K562 (cell line): ENCODE results near the gene SHF. TPM values are rescaled to one million over a fixed set of nuclear protein-coding genes. Genes with fewer than 3 reads are reported as not detected.

Source experiments
- ARID1B ChIP-seq: fragments of 450-650 bp; IDR thresholded peaks from 2 replicates; pipeline ENCODE4 v1.6.1; 2016; ENCODE audit warnings: antibody characterized with exemption, mild to moderate bottlenecking, inconsistent platforms
- BRD9 ChIP-seq: fragments of 450-650 bp; IDR thresholded peaks from 2 replicates; pipeline ENCODE4 v1.6.1; 2018; ENCODE audit warnings: low read depth; ENCODE audit not compliant: partially characterized antibody
- ETS2 ChIP-seq: IDR thresholded peaks from 2 replicates; pipeline ENCODE4 v1.6.1; 2016; ENCODE audit warnings: borderline replicate concordance, missing genetic modification characterization, mild to moderate bottlenecking, moderate library complexity, missing compliant biosample characterization; ENCODE audit not compliant: poor library complexity, severe bottlenecking
- KDM1A ChIP-seq, 2 experiments: fragments of 450-650 bp; IDR thresholded peaks; 2 replicates each; pipeline ENCODE4 v1.6.1; 2016; ENCODE audit warnings: mild to moderate bottlenecking in 2 of 2
- KLF13 ChIP-seq: fragments of 450-650 bp; IDR thresholded peaks from 2 replicates; pipeline ENCODE4 v1.6.1; 2016; ENCODE audit warnings: missing genetic modification characterization, low read depth, mild to moderate bottlenecking, missing compliant biosample characterization, moderate library complexity, borderline replicate concordance
- LEF1 ChIP-seq: fragments of 450-650 bp; IDR thresholded peaks from 2 replicates; pipeline ENCODE4 v1.6.1; 2016; ENCODE audit warnings: mild to moderate bottlenecking
- NCOR1 ChIP-seq: fragments of 450-650 bp; IDR thresholded peaks from 2 replicates; pipeline ENCODE4 v1.6.1; 2016; ENCODE audit warnings: mild to moderate bottlenecking, moderate library complexity
- NR4A1 ChIP-seq, 2 experiments: fragments of 250-450 bp in 1 of 2; fragments of 450-650 bp in 1 of 2; sonication (Bioruptor Pico) in 1 of 2; IDR thresholded peaks; 2 replicates each; pipeline versions ENCODE4 v1.4.0 to v1.6.1; 2016 to 2020; ENCODE audit warnings: mild to moderate bottlenecking in 2 of 2, missing compliant biosample characterization in 1 of 2, missing genetic modification characterization in 1 of 2, moderate library complexity in 1 of 2
- POLR2AphosphoS2 ChIP-seq: IDR thresholded peaks from 2 replicates; pipeline ENCODE4 v1.6.1; 2012; ENCODE audit warnings: low read length, improper control_type of control experiment
- SMARCE1 ChIP-seq: fragments of 450-650 bp; IDR thresholded peaks from 2 replicates; pipeline ENCODE4 v1.7.1; 2016; ENCODE audit warnings: mild to moderate bottlenecking
- polyA plus RNA-seq, 8 experiments: library from polyadenylated mRNA; depleted of rRNA in 4 of 8; stranded (reverse) in 5 of 8; unstranded in 3 of 8; fragments of >200 nt; fragmentation: Nextera tagmentation in 2 of 8; fragmentation: Illumina TruSeq in 1 of 8; extraction: Ambion mirVana in 2 of 8; extraction: Trizol in 1 of 8; gene quantifications; 2 replicates each; pipeline versions ENCODE4 v1.2.1 to v1.2.3, GENCODE V29; 2011 to 2014; ENCODE audit warnings: inconsistent platforms in 1 of 8, missing spikeins in 1 of 8
- total RNA-seq, 7 experiments: library from RNA; depleted of rRNA in 6 of 7; stranded (reverse); fragments of >200 nt in 6 of 7; fragmentation: Illumina TruSeq in 2 of 7; extraction: Trizol in 2 of 7; gene quantifications; 2 replicates each; pipeline versions ENCODE4 v1.2.1 to v1.2.3, GENCODE V29; 2011 to 2021; ENCODE audit warnings: low replicate concordance in 1 of 7
- TF ChIP-seq, protein P1 (sequence below): fragments of 450-650 bp; IDR thresholded peaks from 2 replicates; pipeline ENCODE4 v1.6.1; 2017; ENCODE audit warnings: antibody characterized with exemption, mild to moderate bottlenecking
- TF ChIP-seq, protein P2 (sequence below), 3 experiments: fragments of 200-800 bp in 1 of 3; fragments of 250-450 bp in 1 of 3; fragments of 450-650 bp in 1 of 3; sonication (Bioruptor Pico) in 1 of 3; sonication (Bioruptor generic) in 1 of 3; formaldehyde crosslinking in 1 of 3; IDR thresholded peaks; 2 replicates each; pipeline versions ENCODE4 v1.6.1 to v1.8.0; 2016 to 2022; ENCODE audit warnings: mild to moderate bottlenecking in 2 of 3, missing genetic modification characterization in 2 of 3, missing compliant biosample characterization in 1 of 3, moderate library complexity in 1 of 3
- TF ChIP-seq, protein P3 (sequence below): fragments of 450-650 bp; formaldehyde crosslinking; conservative IDR thresholded peaks from 2 replicates; pipeline ENCODE4 v1.4.0; 2022; ENCODE audit warnings: mild to moderate bottlenecking, missing genetic modification characterization

The SHF gene
- total and polyA plus RNA-seq, 9 of the 15 experiments (the other 6 are each of a cell fraction or from before 2014, with no cell fraction given): 0.51 to 2.2 (median 0.85) TPM; not detected in 2

DNA sequence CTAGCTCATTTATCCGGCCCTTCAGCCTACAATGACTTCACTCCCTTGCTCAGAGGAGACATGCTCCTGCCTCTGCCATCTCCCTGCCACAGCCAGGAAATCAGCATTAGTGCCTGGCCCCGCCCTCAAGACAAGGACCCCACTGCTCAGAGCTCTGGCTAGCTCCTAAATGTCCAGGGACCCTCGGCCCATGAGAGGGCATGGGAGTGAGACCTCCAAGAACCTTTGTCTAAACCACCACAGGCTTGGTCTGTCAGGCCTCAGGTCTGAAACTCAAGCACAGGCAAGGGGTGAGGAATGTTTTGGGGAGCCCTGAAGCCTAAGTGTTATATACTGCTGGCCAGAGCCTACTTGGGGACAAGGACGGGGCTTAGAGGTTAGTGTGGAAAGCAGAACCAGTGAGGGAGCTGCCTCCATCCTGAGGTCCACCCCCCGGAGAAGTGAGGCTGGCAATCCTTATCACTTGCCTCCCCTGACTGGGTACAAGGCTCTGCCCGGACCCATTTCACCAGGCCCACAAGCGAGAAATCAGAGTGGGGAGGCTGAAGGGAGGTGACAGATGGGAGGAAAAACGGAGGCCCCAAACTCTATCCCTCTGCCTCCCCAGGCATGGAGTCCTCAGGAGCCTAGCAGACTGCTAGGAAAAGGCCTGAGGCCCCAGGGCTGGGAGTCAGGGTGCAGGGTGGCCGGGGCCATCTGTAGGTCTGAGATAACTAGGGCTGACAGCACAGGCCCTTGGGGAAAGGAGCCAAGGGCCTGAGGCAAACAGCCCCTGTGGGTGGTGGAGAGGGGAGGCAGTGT is 18.8 kb downstream of the SHF start (continued):
- TF ChIP-seq, protein P1, sequence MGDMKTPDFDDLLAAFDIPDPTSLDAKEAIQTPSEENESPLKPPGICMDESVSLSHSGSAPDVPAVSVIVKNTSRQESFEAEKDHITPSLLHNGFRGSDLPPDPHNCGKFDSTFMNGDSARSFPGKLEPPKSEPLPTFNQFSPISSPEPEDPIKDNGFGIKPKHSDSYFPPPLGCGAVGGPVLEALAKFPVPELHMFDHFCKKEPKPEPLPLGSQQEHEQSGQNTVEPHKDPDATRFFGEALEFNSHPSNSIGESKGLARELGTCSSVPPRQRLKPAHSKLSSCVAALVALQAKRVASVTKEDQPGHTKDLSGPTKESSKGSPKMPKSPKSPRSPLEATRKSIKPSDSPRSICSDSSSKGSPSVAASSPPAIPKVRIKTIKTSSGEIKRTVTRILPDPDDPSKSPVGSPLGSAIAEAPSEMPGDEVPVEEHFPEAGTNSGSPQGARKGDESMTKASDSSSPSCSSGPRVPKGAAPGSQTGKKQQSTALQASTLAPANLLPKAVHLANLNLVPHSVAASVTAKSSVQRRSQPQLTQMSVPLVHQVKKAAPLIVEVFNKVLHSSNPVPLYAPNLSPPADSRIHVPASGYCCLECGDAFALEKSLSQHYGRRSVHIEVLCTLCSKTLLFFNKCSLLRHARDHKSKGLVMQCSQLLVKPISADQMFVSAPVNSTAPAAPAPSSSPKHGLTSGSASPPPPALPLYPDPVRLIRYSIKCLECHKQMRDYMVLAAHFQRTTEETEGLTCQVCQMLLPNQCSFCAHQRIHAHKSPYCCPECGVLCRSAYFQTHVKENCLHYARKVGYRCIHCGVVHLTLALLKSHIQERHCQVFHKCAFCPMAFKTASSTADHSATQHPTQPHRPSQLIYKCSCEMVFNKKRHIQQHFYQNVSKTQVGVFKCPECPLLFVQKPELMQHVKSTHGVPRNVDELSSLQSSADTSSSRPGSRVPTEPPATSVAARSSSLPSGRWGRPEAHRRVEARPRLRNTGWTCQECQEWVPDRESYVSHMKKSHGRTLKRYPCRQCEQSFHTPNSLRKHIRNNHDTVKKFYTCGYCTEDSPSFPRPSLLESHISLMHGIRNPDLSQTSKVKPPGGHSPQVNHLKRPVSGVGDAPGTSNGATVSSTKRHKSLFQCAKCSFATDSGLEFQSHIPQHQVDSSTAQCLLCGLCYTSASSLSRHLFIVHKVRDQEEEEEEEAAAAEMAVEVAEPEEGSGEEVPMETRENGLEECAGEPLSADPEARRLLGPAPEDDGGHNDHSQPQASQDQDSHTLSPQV: peak; percentile 84
- TF ChIP-seq KDM1A (IDR thresholded peaks at IDR 0.05) (0 out of 4 replicates have a peak, but pooled peaks of 1 of the 2 experiments have one; percentile 8), ARID1B (peak; percentile 89), LEF1 (peak; percentile 61; the same call in 1 of the 2 replicates), SMARCE1 (peak; percentile 65; the same call in 1 of the 2 replicates), BRD9 (no peak), ETS2 (tag) (no peak), NR4A1 (CRISPR knock-in tag; IDR thresholded peaks at IDR 0.05) (no peak), NR4A1 (tag; IDR thresholded peaks at IDR 0.05) (peak; percentile 59; the same call in 1 of the 2 replicates), KLF13 (tag) (no peak), POLR2AphosphoS2 (no peak), NCOR1 (peak; percentile 74)
- TF ChIP-seq, protein P2, sequence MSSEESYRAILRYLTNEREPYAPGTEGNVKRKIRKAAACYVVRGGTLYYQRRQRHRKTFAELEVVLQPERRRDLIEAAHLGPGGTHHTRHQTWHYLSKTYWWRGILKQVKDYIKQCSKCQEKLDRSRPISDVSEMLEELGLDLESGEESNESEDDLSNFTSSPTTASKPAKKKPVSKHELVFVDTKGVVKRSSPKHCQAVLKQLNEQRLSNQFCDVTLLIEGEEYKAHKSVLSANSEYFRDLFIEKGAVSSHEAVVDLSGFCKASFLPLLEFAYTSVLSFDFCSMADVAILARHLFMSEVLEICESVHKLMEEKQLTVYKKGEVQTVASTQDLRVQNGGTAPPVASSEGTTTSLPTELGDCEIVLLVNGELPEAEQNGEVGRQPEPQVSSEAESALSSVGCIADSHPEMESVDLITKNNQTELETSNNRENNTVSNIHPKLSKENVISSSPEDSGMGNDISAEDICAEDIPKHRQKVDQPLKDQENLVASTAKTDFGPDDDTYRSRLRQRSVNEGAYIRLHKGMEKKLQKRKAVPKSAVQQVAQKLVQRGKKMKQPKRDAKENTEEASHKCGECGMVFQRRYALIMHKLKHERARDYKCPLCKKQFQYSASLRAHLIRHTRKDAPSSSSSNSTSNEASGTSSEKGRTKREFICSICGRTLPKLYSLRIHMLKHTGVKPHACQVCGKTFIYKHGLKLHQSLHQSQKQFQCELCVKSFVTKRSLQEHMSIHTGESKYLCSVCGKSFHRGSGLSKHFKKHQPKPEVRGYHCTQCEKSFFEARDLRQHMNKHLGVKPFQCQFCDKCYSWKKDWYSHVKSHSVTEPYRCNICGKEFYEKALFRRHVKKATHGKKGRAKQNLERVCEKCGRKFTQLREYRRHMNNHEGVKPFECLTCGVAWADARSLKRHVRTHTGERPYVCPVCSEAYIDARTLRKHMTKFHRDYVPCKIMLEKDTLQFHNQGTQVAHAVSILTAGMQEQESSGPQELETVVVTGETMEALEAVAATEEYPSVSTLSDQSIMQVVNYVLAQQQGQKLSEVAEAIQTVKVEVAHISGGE (CRISPR knock-in tag; IDR thresholded peaks at IDR 0.05): 0 out of 6 replicates have a peak, but pooled peaks of 1 of the 3 experiments have one; percentile 14
- TF ChIP-seq, protein P3, sequence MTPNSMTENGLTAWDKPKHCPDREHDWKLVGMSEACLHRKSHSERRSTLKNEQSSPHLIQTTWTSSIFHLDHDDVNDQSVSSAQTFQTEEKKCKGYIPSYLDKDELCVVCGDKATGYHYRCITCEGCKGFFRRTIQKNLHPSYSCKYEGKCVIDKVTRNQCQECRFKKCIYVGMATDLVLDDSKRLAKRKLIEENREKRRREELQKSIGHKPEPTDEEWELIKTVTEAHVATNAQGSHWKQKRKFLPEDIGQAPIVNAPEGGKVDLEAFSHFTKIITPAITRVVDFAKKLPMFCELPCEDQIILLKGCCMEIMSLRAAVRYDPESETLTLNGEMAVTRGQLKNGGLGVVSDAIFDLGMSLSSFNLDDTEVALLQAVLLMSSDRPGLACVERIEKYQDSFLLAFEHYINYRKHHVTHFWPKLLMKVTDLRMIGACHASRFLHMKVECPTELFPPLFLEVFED (CRISPR knock-in tag): no peak
